Cardiac fibroblast (primary cell): ENCODE results near the gene RPN1.

Experiments
- DNase-seq, 2 donors: peaks; one replicate each; pipeline versions ENCODE4 v3.0.0 to v3.0.0-alpha.2; 2010; ENCODE audit warnings: low read depth in 2 of 2
- H3K4me3 ChIP-seq, 2 donors: replicated peaks in 1 of 2; 1 replicate in 1 of 2; 2 replicates in 1 of 2; pipeline ENCODE4 v1.5.1; 2011; ENCODE audit warnings: low read depth in 2 of 2, low read length in 2 of 2, mild to moderate bottlenecking in 2 of 2, moderate library complexity in 1 of 2
- CTCF ChIP-seq: IDR thresholded peaks from one replicate; pipeline ENCODE4 v1.5.1; 2011; ENCODE audit warnings: low read depth, mild to moderate bottlenecking, low read length, inconsistent platforms

RPN1 gene

GRCh38 chr3:128624526-128625138 lies 26.0 kb downstream of the RPN1 start:
- no peak overlapping the region for H3K4me3 ChIP-seq
- no peak for TF ChIP-seq CTCF
- DNase-seq = peak; percentile 14 to 43

- no peak for TF ChIP-seq CTCF
- peak; percentile 88 to 97 for DNase-seq
Measured at GRCh38 chr3:128623762-128624176, 26.8 kb downstream of the RPN1 start.

GRCh38 chr3:128621931-128622330 lies 28.7 kb downstream of the RPN1 start:
- TF ChIP-seq CTCF = no peak
- H3K4me3 ChIP-seq = no peak overlapping the region
- no peak for DNase-seq

More at GRCh38 chr3:128623762-128624176, 26.8 kb downstream of the RPN1 start:
- H3K4me3 ChIP-seq = no peak overlapping the region

GRCh38 chr3:128621234-128621633 lies 29.4 kb downstream of the RPN1 start:
- H3K4me3 ChIP-seq = no peak overlapping the region
- no peak for DNase-seq

GRCh38 chr3:128620268-128620691 lies 30.3 kb downstream of the RPN1 start:
- no peak overlapping the region for H3K4me3 ChIP-seq
- TF ChIP-seq CTCF = no peak
- DNase-seq = no peak

More at GRCh38 chr3:128621234-128621633, 29.4 kb downstream of the RPN1 start:
- no peak for TF ChIP-seq CTCF

- peak overlapping the region in 1 of 2 donors; percentile 4 for H3K4me3 ChIP-seq
- peak; percentile 72 to 98 for DNase-seq
- TF ChIP-seq CTCF = no peak
Measured at GRCh38 chr3:128619146-128619890, 31.3 kb downstream of the RPN1 start.
